IMR-90 (cell line): Measurements from ENCODE around the gene FBXW11.

Experiments used
- BHLHE40 ChIP-seq: fragments of 150-350 bp; IDR thresholded peaks from 2 replicates; pipeline ENCODE4 v1.6.1; 2016; ENCODE audit warnings: mild to moderate bottlenecking, low read depth, low read length
- CEBPB ChIP-seq: IDR thresholded peaks from 2 replicates; pipeline ENCODE4 v1.6.1; 2012; ENCODE audit warnings: low read depth, low read length, improper control_type of control experiment
- CHD1 ChIP-seq: IDR thresholded peaks from 2 replicates; pipeline ENCODE4 v1.6.1; 2012; ENCODE audit warnings: low read depth, low read length, improper control_type of control experiment
- FOS ChIP-seq: fragments of 150-350 bp; IDR thresholded peaks from 2 replicates; pipeline ENCODE4 v1.6.1; 2016; ENCODE audit warnings: low read depth, low read length
- MAFK ChIP-seq: IDR thresholded peaks from 2 replicates; pipeline ENCODE4 v1.6.1; 2012; ENCODE audit warnings: low read depth, low read length, improper control_type of control experiment
- MXI1 ChIP-seq: IDR thresholded peaks from 2 replicates; pipeline ENCODE4 v1.6.1; 2012; ENCODE audit warnings: low read depth, mild to moderate bottlenecking, low read length, moderate library complexity, borderline replicate concordance
- POLR2A ChIP-seq: IDR thresholded peaks from 2 replicates; pipeline ENCODE4 v1.6.1; 2012; ENCODE audit warnings: mild to moderate bottlenecking, low read depth, low read length
- RAD21 ChIP-seq: IDR thresholded peaks from 2 replicates; pipeline ENCODE4 v1.6.1; 2012; ENCODE audit warnings: low read length, improper control_type of control experiment
- RCOR1 ChIP-seq: IDR thresholded peaks from 2 replicates; pipeline ENCODE4 v1.6.1; 2012; ENCODE audit warnings: mild to moderate bottlenecking, low read length, improper control_type of control experiment; ENCODE audit not compliant: insufficient replicate concordance
- RFX5 ChIP-seq: IDR thresholded peaks from 2 replicates; pipeline ENCODE4 v1.8.0; 2012; ENCODE audit warnings: low read depth, mild to moderate bottlenecking, low read length, moderate library complexity
- SMC3 ChIP-seq: fragments of 150-350 bp; IDR thresholded peaks from 2 replicates; pipeline ENCODE4 v1.6.1; 2016; ENCODE audit warnings: low read depth, mild to moderate bottlenecking, antibody characterized with exemption, low read length, moderate library complexity
- USF2 ChIP-seq: fragments of 150-350 bp; IDR thresholded peaks from 2 replicates; pipeline ENCODE4 v1.6.1; 2017; ENCODE audit warnings: mild to moderate bottlenecking, antibody characterized with exemption, low read length, low read depth
- TF ChIP-seq, protein P1 (sequence below): conservative IDR thresholded peaks from 2 replicates; pipeline ENCODE4 v1.5.1; 2012; ENCODE audit warnings: mild to moderate bottlenecking, low read depth, low read length, improper control_type of control experiment
- TF ChIP-seq, protein P2 (sequence below): fragments of 150-350 bp; IDR thresholded peaks from 2 replicates; pipeline ENCODE4 v1.6.1; 2016; ENCODE audit warnings: low read depth, mild to moderate bottlenecking, low read length, moderate library complexity, borderline replicate concordance

GRCh38 chr5:171938358-171938757 is 68.1 kb downstream of the FBXW11 start:
- TF ChIP-seq, protein P1, sequence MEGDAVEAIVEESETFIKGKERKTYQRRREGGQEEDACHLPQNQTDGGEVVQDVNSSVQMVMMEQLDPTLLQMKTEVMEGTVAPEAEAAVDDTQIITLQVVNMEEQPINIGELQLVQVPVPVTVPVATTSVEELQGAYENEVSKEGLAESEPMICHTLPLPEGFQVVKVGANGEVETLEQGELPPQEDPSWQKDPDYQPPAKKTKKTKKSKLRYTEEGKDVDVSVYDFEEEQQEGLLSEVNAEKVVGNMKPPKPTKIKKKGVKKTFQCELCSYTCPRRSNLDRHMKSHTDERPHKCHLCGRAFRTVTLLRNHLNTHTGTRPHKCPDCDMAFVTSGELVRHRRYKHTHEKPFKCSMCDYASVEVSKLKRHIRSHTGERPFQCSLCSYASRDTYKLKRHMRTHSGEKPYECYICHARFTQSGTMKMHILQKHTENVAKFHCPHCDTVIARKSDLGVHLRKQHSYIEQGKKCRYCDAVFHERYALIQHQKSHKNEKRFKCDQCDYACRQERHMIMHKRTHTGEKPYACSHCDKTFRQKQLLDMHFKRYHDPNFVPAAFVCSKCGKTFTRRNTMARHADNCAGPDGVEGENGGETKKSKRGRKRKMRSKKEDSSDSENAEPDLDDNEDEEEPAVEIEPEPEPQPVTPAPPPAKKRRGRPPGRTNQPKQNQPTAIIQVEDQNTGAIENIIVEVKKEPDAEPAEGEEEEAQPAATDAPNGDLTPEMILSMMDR, result no peak
- TF ChIP-seq FOS (no peak), MAFK (no peak), RAD21 (no peak), USF2 (no peak), CEBPB (no peak), POLR2A (no peak), RFX5 (no peak), MXI1 (no peak), BHLHE40 (no peak), SMC3 (no peak), RCOR1 (no peak), CHD1 (no peak)
- TF ChIP-seq, protein P2, sequence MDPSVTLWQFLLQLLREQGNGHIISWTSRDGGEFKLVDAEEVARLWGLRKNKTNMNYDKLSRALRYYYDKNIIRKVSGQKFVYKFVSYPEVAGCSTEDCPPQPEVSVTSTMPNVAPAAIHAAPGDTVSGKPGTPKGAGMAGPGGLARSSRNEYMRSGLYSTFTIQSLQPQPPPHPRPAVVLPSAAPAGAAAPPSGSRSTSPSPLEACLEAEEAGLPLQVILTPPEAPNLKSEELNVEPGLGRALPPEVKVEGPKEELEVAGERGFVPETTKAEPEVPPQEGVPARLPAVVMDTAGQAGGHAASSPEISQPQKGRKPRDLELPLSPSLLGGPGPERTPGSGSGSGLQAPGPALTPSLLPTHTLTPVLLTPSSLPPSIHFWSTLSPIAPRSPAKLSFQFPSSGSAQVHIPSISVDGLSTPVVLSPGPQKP, result no peak
